ENCODE measurements around the gene TBK1. TPM values are rescaled to one million over a fixed set of nuclear protein-coding genes. Genes with fewer than 3 reads are reported as not detected.
"Not testable (repeated sequence)": the region's sequence is repeated elsewhere in the genome, so short reads cannot be mapped to it uniquely, and the experiment has no call there.

TBK1 gene
- total RNA-seq, 4 donors from 2014 or later = 21.2 to 24.1 (median 22.6) TPM

DNA sequence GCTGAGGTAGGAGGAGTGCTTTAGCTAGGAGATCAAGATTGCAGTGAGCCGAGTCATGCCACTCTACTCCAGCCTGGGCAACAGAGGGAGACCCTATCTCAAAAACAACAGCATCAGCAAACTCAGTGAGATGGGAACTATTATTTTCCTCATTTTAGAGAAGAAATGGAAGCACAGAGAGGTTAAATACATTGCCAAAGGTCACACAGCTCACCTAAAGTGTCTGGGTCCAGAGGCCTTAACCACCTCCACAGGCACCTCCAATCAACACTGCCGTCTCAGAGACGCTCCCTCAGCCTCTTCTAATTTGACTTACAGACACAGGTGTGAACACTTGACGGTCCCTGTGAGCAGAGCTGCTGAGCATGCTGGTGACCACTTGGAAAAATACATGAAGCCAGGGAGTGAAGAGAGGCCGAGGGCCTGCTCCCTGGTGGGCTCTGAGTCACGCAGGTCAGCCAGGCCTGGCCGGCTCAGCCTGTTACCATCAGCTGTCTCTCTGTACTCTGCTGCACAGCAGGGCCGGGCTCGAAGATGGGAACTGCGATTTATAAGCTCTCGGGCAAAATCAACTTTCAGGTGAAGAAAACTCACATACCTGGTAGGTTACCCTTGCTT is 80.9 kb downstream of the TBK1 start:
- no peak for DNase-seq (ENCODE audit: extremely low spot score)
- peak overlapping the region in 2 of 4 donors; percentile 21 to 36 for H3K27ac ChIP-seq (replicated peaks in 1 of 4)
- H3K9me3 ChIP-seq = no peaks in the 10 kb centered on the region
- H3K36me3 ChIP-seq = no peaks in the 10 kb centered on the region
- TF ChIP-seq, protein P1, sequence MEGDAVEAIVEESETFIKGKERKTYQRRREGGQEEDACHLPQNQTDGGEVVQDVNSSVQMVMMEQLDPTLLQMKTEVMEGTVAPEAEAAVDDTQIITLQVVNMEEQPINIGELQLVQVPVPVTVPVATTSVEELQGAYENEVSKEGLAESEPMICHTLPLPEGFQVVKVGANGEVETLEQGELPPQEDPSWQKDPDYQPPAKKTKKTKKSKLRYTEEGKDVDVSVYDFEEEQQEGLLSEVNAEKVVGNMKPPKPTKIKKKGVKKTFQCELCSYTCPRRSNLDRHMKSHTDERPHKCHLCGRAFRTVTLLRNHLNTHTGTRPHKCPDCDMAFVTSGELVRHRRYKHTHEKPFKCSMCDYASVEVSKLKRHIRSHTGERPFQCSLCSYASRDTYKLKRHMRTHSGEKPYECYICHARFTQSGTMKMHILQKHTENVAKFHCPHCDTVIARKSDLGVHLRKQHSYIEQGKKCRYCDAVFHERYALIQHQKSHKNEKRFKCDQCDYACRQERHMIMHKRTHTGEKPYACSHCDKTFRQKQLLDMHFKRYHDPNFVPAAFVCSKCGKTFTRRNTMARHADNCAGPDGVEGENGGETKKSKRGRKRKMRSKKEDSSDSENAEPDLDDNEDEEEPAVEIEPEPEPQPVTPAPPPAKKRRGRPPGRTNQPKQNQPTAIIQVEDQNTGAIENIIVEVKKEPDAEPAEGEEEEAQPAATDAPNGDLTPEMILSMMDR (IDR thresholded peaks at IDR 0.05) = no peak
- no peak for TF ChIP-seq EP300 (IDR thresholded peaks at IDR 0.05)
- TF ChIP-seq POLR2A (IDR thresholded peaks at IDR 0.05; ENCODE audit: low read depth) = no peak
- TF ChIP-seq POLR2AphosphoS5 (IDR thresholded peaks at IDR 0.05) = no peak
- 80% methylated on average over 11 of the region's 11 CpGs for WGBS
- H3K4me3 ChIP-seq = peak overlapping the region; percentile 18 to 37 (median 24)
- peaks cover 0 to 11% (median 8%) of the 10 kb centered on the region in 4 donors for H3K4me1 ChIP-seq
- intact Hi-C loops (cut with DNase I) = no loop called here
- H3K27me3 ChIP-seq = no peaks in the 10 kb centered on the region

DNA sequence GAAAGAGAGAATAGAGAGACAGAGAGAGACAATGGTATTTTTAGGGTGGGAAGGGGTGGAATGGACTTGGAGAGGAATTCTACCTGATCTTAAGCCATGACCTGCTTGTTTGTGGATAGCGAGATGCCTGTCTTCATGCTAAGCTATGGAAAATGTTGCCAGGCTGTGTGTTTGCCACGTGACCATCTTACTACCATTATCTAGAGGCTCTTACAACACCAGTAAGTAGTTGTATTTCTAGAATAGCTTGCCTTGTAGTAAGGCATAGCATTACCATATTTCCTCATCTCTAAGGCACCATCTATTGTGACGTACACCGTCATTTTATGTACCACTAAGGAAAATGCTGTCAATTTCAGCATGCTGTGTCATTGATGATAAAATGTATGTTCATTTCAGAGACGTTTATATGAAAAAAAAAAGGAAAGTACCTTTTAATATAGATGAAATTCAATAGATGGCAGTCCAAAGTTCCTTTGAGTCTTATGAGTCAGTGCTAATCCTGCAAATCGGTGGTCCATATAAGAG is 82.8 kb downstream of the TBK1 start:
- no peak for DNase-seq (ENCODE audit: extremely low spot score)
- Histone ChIP-seq H3K27ac (replicated peaks in 1 of 4) (no peak overlapping the region), H3K9me3 (no peaks in the 10 kb centered on the region), H3K36me3 (no peaks in the 10 kb centered on the region), H3K27me3 (no peaks in the 10 kb centered on the region), H3K4me1 (peaks cover 0 to 11% (median 8%) of the 10 kb centered on the region in 4 donors), H3K4me3 (no peak overlapping the region)
- TF ChIP-seq POLR2A (IDR thresholded peaks at IDR 0.05; ENCODE audit: low read depth) (no peak), POLR2AphosphoS5 (IDR thresholded peaks at IDR 0.05) (no peak)
- TF ChIP-seq, protein P1 (IDR thresholded peaks at IDR 0.05) = no peak
- intact Hi-C loops (cut with DNase I) = no loop called here
- WGBS = 90% methylated on average over 6 of the region's 6 CpGs

DNA sequence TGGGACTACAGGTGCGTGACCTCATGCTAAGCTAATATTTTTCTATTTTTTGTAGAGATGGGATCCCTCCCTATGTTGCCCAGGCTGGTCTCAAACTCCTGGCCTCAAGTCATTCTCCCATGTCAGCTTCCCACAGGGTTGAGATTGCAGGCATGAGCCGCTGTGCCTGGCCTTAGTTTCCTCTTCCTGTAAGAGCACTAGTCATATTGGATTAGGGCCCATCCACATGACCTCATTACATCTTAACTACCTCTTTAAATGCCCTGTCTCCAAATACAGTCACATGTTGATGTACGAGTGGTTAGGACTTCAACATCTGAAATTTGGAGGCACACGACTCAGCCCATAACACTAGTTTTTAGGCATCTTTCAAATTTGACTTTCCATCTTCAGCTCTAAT is 86.2 kb downstream of the TBK1 start:
- intact Hi-C loops (cut with DNase I) = no loop called here

DNA sequence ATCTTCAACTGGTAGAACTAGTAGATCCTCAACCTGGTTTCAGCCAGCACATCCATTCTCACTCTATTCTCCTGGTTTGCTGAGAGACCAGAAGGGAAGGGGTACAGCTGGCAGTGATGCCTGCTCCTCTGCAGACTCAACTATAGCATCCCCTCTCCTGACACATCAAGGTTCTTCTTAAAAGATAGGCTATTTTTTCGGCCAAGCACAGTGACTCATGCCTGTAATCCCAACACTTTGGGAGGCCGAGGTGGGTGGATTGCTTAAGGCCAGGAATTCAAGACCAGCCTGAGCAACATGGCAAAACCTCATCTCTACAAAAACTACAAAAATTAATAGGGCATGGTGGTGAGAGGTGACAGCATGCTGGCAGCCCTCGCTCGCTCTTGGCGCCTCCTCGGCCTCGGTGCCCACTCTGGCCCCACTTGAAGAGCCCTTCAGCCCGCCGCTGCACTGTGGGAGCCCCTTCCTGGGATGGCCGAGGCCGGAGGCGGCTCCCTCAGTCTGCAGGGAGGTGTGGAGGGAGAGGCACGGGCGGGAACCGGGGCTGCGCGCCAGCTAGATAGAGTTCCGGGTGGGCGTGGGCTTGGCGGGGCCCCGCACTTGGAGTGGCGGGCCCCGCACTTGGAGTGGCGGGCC is 90.6 kb downstream of the TBK1 start:
- WGBS = 87% methylated on average over 21 of the region's 24 CpGs
- intact Hi-C loops (cut with DNase I); H3K9me3 ChIP-seq; H3K27me3 ChIP-seq; H3K4me1 ChIP-seq; DNase-seq (ENCODE audit: extremely low spot score); H3K36me3 ChIP-seq; H3K27ac ChIP-seq (replicated peaks in 1 of 4): not testable (repeated sequence)
- peak overlapping the region in 2 of 4 donors; percentile 30 to 51 for H3K4me3 ChIP-seq

More for the DNA sequence above, 86.2 kb downstream of the TBK1 start:
- Histone ChIP-seq H3K27me3 (no peaks in the 10 kb centered on the region), H3K27ac (replicated peaks in 1 of 4) (no peak overlapping the region), H3K4me1 (peaks cover 0 to 15% (median 6%) of the 10 kb centered on the region in 4 donors), H3K36me3 (no peaks in the 10 kb centered on the region), H3K9me3 (no peaks in the 10 kb centered on the region), H3K4me3 (no peak overlapping the region)
- WGBS = 68% methylated on average over 4 of the region's 4 CpGs
- TF ChIP-seq, protein P1 (IDR thresholded peaks at IDR 0.05) = no peak
- TF ChIP-seq POLR2A (IDR thresholded peaks at IDR 0.05; ENCODE audit: low read depth) (no peak), POLR2AphosphoS5 (IDR thresholded peaks at IDR 0.05) (no peak), EP300 (IDR thresholded peaks at IDR 0.05) (no peak)
- no peak for DNase-seq (ENCODE audit: extremely low spot score)

DNA sequence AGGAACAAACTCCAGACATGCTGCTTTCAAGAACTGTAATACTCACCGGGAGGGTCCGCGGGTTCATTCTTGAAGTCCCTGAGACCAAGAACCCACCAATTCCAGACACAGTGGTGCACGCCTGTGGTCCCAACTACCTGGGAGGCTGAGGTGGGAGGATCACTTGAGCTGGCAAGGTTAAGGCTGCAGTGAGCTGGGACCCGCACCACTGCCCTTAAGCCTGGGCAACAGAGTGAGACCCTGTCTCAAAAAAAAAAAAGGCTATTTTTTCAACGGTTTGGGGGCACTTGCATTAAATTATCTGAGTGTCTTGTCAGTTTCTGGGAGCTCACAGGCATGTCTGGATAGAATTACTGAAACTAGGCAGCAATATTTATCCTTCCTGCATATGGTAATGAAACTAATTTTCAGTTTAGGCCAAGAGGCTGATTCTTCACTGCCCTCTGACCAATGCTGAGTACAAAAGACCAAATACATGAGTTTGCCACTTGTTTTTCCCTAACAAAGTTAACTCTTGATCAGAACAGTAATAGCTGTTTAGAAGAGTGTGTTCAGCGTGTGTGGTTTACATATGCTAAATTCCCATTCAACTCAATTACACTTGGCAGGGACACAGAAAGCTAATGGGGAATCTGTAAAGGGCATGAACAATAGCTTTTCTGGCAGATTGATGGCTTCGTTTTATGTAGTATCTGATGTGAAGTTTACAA is 92.6 kb downstream of the TBK1 start:
- intact Hi-C loops (cut with DNase I) = no loop called here
- Histone ChIP-seq H3K4me3 (no peak overlapping the region), H3K36me3 (no peaks in the 10 kb centered on the region), H3K9me3 (no peaks in the 10 kb centered on the region), H3K27ac (replicated peaks in 1 of 4) (no peak overlapping the region), H3K27me3 (no peaks in the 10 kb centered on the region), H3K4me1 (peaks cover 0 to 8% (median under 1%) of the 10 kb centered on the region in 4 donors)
- TF ChIP-seq EP300 (IDR thresholded peaks at IDR 0.05) = no peak
- TF ChIP-seq POLR2A (IDR thresholded peaks at IDR 0.05; ENCODE audit: low read depth) = no peak
- TF ChIP-seq, protein P1 (IDR thresholded peaks at IDR 0.05) = no peak
- TF ChIP-seq POLR2AphosphoS5 (IDR thresholded peaks at IDR 0.05) = no peak
- 78% methylated on average over 8 of the region's 8 CpGs for WGBS
- no peak for DNase-seq (ENCODE audit: extremely low spot score)
